ENCODE results near the gene UNC45B. TPM values are rescaled to one million over a fixed set of nuclear protein-coding genes. Genes with fewer than 3 reads are reported as not detected.

Gene UNC45B
- total RNA-seq, 1 donor from 2014 or later: 2.2 TPM

DNA sequence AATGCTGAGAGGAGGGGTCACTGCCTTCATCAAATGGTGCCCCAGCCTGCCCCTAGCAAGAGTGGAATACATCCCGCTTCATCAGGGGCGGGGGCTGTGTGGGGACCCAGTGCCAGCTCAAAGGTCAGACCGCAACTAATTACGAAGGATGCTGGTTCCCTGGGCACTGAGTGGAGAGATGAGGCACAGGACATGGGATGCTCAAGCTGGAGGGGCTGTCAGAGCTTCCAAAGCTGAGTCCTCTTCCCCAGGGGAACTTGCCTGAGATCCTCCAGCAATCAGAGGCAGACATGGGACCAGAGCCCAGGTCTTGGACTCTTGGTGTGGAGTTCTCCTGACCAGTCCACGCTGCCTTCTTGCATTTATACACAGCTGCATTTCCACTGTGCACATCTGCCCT lies 18.9 kb downstream of the UNC45B start:
- H3K27me3 Mint-ChIP-seq (ENCODE audit: unreplicated experiment): no peaks in the 10 kb centered on the region
- no peak for DNase-seq
- no peak overlapping the region for H3K27ac Mint-ChIP-seq (ENCODE audit: unreplicated experiment)
- H3K4me3 Mint-ChIP-seq (ENCODE audit: unreplicated experiment): no peak overlapping the region
- TF ChIP-seq, protein P1, sequence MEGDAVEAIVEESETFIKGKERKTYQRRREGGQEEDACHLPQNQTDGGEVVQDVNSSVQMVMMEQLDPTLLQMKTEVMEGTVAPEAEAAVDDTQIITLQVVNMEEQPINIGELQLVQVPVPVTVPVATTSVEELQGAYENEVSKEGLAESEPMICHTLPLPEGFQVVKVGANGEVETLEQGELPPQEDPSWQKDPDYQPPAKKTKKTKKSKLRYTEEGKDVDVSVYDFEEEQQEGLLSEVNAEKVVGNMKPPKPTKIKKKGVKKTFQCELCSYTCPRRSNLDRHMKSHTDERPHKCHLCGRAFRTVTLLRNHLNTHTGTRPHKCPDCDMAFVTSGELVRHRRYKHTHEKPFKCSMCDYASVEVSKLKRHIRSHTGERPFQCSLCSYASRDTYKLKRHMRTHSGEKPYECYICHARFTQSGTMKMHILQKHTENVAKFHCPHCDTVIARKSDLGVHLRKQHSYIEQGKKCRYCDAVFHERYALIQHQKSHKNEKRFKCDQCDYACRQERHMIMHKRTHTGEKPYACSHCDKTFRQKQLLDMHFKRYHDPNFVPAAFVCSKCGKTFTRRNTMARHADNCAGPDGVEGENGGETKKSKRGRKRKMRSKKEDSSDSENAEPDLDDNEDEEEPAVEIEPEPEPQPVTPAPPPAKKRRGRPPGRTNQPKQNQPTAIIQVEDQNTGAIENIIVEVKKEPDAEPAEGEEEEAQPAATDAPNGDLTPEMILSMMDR (IDR thresholded peaks at IDR 0.05; ENCODE audit: partially characterized antibody, unreplicated experiment): no peak
- peaks cover 2% of the 10 kb centered on the region for H3K4me1 Mint-ChIP-seq (ENCODE audit: low read depth, unreplicated experiment)
- peaks cover 4% of the 10 kb centered on the region for H3K36me3 Mint-ChIP-seq (ENCODE audit: unreplicated experiment)
- H3K9me3 Mint-ChIP-seq (ENCODE audit: unreplicated experiment): peaks cover 3% of the 10 kb centered on the region

DNA sequence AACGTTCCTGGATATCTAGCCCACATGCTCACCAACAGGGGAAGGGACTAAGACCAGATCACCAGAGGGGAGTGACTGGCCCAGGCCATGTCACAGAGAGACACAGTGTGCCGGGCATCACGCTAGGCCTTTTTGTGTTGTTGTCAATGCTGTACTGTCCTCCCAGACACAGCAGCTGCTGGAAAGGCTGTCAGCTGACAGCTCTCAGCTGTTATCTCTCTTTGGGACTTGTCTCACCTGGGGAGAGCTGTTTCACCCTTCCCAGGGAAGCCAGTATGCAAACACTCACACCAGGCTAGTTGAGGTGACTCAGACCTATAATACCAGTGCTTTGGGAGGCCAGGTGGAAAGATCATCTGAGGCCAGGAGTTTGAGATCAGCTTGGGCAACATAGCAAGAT lies 19.4 kb downstream of the UNC45B start:
- Mint-ChIP-seq H3K27me3 (ENCODE audit: unreplicated experiment) (no peaks in the 10 kb centered on the region), H3K27ac (ENCODE audit: unreplicated experiment) (no peak overlapping the region), H3K9me3 (ENCODE audit: unreplicated experiment) (peaks cover 3% of the 10 kb centered on the region), H3K4me1 (ENCODE audit: low read depth, unreplicated experiment) (peaks cover 2% of the 10 kb centered on the region), H3K4me3 (ENCODE audit: unreplicated experiment) (no peak overlapping the region), H3K36me3 (ENCODE audit: unreplicated experiment) (peaks cover 4% of the 10 kb centered on the region)
- no peak for DNase-seq
- TF ChIP-seq, protein P1 (IDR thresholded peaks at IDR 0.05; ENCODE audit: partially characterized antibody, unreplicated experiment): no peak

DNA sequence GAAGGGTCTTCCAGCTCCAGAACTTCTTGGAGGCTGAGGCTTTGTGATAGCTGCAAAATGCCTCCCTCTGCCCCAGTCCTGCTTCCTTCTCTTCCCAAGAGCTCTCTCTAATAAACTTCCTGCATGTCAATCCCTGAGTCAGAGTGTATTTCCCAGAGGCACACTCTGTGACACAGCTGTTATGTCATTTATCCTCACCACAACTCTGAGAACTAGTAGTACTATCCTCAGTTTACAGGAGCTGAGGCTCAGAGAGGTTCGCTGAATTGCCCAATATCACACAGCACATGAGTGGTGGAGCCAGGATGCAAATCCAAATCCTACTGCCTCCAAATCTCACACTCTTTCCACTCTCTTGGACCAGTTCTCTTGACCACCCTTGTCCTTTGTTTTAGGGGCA lies 20.0 kb downstream of the UNC45B start:
- Mint-ChIP-seq H3K4me1 (ENCODE audit: low read depth, unreplicated experiment) (peaks cover 2% of the 10 kb centered on the region), H3K9me3 (ENCODE audit: unreplicated experiment) (peaks cover 3% of the 10 kb centered on the region), H3K27me3 (ENCODE audit: unreplicated experiment) (no peaks in the 10 kb centered on the region), H3K36me3 (ENCODE audit: unreplicated experiment) (peaks cover 4% of the 10 kb centered on the region), H3K27ac (ENCODE audit: unreplicated experiment) (no peak overlapping the region), H3K4me3 (ENCODE audit: unreplicated experiment) (no peak overlapping the region)
- TF ChIP-seq, protein P1 (IDR thresholded peaks at IDR 0.05; ENCODE audit: partially characterized antibody, unreplicated experiment): no peak
- no peak for DNase-seq

DNA sequence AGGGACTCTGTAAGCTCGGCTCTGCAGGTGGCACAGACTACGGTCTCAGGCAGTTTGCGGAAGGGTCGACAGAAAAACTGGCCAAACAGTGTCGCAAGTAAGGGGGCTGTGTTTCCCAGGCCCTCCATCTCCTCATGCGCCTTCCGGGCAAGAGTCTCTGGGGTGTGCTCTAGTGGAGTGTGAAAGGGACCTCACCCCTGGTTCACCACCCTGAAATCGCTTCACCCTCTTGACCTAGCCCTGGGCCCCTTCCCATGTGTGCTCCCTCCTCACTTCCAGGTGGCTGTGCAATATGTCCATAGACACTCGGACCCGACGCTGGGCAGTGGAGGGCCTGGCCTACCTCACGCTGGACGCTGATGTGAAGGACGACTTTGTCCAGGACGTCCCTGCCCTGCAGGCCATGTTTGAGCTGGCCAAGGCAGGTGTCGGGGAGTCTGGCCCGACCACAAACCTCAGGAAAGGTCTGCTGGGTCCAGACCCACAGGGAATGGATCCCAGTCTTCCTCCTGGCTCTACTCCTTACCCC lies 22.3 kb downstream of the UNC45B start:
- H3K4me3 Mint-ChIP-seq (ENCODE audit: unreplicated experiment): no peak overlapping the region
- TF ChIP-seq, protein P1 (IDR thresholded peaks at IDR 0.05; ENCODE audit: partially characterized antibody, unreplicated experiment): no peak
- H3K27ac Mint-ChIP-seq (ENCODE audit: unreplicated experiment): no peak overlapping the region
- H3K36me3 Mint-ChIP-seq (ENCODE audit: unreplicated experiment): no peaks in the 10 kb centered on the region
- no peak for DNase-seq
- peaks cover 2% of the 10 kb centered on the region for H3K4me1 Mint-ChIP-seq (ENCODE audit: low read depth, unreplicated experiment)
- peaks cover 3% of the 10 kb centered on the region for H3K9me3 Mint-ChIP-seq (ENCODE audit: unreplicated experiment)
- H3K27me3 Mint-ChIP-seq (ENCODE audit: unreplicated experiment): no peaks in the 10 kb centered on the region

DNA sequence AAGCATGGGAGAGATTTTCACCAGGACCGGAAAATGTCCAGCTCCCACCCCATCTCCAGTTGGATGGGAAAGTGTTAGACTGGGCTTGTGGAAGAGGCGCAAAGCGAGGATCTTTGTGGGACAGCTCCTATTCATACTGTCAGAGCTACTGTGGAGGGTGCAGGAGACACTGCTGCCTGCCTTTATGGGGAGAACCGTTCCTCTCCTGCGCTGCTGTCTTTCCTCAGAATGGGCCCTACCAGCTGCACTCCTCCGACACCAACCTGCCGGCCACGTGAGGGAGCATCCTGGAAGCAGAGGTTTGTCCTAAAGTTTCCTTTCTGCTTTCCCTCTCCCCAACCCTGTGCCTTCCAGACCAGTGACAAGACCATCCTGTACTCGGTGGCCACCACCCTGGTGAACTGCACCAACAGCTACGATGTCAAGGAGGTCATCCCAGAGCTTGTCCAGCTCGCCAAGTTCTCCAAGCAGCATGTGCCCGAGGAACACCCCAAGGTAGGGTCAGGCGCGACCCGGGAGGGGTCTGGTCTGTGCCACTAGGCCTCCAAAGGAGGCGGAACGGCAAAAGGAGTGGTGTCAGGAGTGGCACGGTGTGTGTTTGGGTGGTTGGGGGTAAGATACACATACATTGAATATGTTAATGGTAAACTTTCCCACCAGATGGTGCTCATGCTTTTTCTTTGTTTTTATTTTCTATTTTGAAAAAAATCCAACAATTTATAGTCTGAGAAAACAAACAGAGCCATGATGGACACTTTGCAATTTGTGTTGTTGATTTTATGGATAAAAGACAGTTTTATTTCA lies 23.6 kb downstream of the UNC45B start:
- Mint-ChIP-seq H3K9me3 (ENCODE audit: unreplicated experiment) (peaks cover 2% of the 10 kb centered on the region), H3K27me3 (ENCODE audit: unreplicated experiment) (peaks cover 2% of the 10 kb centered on the region), H3K27ac (ENCODE audit: unreplicated experiment) (no peak overlapping the region), H3K4me3 (ENCODE audit: unreplicated experiment) (no peak overlapping the region), H3K36me3 (ENCODE audit: unreplicated experiment) (no peaks in the 10 kb centered on the region), H3K4me1 (ENCODE audit: low read depth, unreplicated experiment) (peaks cover 2% of the 10 kb centered on the region)
- no peak for DNase-seq
- TF ChIP-seq, protein P1 (IDR thresholded peaks at IDR 0.05; ENCODE audit: partially characterized antibody, unreplicated experiment): no peak
